Adrenal gland (tissue), 5 donors: ENCODE data around the gene PTBP3.

Experiments used
- CTCF ChIP-seq, 6 experiments: fragments of 450-650 bp in 4 of 6; fragments of 200-600 bp in 2 of 6; sonication (generic) in 1 of 6; IDR thresholded peaks; 1 replicate in 5 of 6; 2 replicates in 1 of 6; pipeline versions ENCODE4 v1.5.1 to v1.8.0; 2016 to 2021; ENCODE audit warnings: antibody characterized with exemption in 6 of 6, mild to moderate bottlenecking in 2 of 6, moderate library complexity in 1 of 6
- POLR2A ChIP-seq, 2 donors: fragments of 450-650 bp; IDR thresholded peaks; one replicate each; pipeline ENCODE4 v1.6.1; 2017; ENCODE audit warnings: antibody characterized with exemption in 2 of 2, mild to moderate bottlenecking in 2 of 2, moderate library complexity in 1 of 2
- donor health status: DM: no; HTN: no; CAD: no.

- TF ChIP-seq CTCF (IDR thresholded peaks at IDR 0.05), result no peak
- TF ChIP-seq POLR2A (IDR thresholded peaks at IDR 0.05), result no peak
Observed at GRCh38 chr9:112249277-112249676, 84.1 kb downstream of the PTBP3 start.
